ENCODE data around the gene DUOXA2. TPM values are rescaled to one million over a fixed set of nuclear protein-coding genes. Genes with fewer than 3 reads are reported as not detected.

The DUOXA2 gene
- polyA plus RNA-seq, 3 donors from 2014 or later, result not detected

DNA sequence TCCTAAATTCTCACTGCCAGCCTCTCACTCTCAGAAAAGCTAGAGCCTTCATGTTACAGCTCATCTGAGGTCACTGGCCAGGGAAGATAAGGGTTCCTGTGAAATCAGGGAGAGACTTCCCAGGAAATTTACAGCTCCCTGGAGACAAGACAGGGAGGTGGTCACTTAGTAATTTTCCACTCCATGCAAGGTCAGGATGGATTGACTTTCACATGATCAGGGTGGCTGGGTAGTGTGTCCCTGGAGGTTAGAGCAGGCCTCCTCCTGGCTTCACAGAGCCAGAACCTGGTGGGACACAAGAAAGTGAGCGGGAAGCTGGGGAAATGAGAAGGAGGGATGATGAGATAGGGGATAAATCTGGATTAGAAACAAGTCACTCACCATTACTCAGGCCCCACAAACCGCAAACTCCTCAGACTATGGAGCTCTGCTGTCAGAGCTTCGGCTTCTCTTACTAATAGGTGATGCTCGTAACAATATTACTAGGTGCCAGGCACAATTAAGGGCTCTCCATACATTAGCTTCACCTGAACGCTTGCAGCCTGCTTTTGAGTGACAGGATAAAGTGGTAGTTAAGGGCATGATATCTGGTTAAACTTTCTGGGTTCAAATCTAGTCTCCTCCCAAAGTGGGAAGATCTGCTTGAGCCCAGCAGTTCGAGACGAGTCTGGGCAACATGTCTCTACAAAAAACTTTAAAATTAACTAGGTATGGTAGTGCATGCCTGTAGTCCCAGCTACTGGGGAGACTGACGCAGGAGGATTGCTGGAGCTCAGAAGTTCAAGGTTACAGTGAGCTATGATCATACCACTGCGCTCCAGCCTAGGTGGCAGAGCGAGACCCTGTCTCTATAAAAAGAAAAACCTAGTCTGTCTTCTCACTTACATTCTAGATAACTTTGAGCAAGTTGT, 25.1 kb upstream of the DUOXA2 start:
- no peak for DNase-seq
- H3K9me3 Mint-ChIP-seq, result no peaks in the 10 kb centered on the region
- no peaks in the 10 kb centered on the region for H3K4me1 Mint-ChIP-seq
- H3K4me3 Mint-ChIP-seq, result no peak overlapping the region
- H3K36me3 Mint-ChIP-seq, result no peaks in the 10 kb centered on the region
- H3K27ac Mint-ChIP-seq, result no peak overlapping the region
- H3K27me3 Mint-ChIP-seq (ENCODE audit: low read depth in 3 of 3), result peaks cover 0 to 22% (median 16%) of the 10 kb centered on the region in 3 donors

GRCh38 chr15:45089712-45090373, 24.3 kb upstream of the DUOXA2 start:
- DNase-seq, result no peak
- Mint-ChIP-seq H3K4me1 (no peaks in the 10 kb centered on the region), H3K27ac (no peak overlapping the region), H3K27me3 (ENCODE audit: low read depth in 3 of 3) (peaks cover 0 to 22% (median 13%) of the 10 kb centered on the region in 3 donors), H3K9me3 (no peaks in the 10 kb centered on the region), H3K36me3 (no peaks in the 10 kb centered on the region), H3K4me3 (no peak overlapping the region)

DNA sequence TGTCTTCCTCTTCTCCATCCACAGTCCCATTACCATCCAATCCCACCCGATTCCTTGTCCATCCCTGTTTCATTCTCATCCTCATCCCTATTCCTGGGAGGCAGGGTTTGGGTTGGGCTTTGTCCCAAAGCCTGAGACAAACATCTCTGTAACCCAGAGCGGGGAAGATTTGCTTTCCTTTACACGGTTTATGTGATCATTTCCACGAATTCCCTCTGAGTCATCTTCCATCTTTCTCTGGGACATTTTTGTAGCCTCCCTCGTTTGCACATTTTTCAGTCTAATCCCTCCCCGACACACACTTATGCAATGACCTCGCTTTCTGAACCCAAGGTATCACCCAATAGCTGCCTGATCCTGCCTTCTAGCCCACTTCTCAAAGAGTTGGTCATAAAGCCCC, 23.0 kb upstream of the DUOXA2 start:
- Mint-ChIP-seq H3K27me3 (ENCODE audit: low read depth in 3 of 3) (peaks cover 0 to 22% (median 10%) of the 10 kb centered on the region in 3 donors), H3K4me1 (no peaks in the 10 kb centered on the region)

DNA sequence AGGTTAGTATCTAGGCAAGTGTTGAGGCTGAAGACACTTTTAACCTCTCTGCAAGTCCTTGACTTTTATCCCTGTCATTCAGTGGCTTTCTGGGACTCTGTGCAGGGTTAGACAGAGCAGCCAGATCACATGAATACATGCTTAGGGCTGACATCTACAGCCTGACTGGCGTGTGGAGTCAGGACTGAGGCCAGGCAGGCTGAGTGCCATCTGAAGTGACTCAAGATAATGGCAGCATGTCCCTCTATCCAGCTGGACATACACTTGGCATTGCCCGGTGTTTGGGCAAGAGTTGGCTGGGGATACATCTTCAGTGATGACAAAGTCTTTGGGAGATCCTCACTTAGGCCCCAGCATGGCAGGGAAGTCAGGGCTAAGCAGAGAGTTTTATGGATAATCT, 22.6 kb upstream of the DUOXA2 start:
- H3K27me3 Mint-ChIP-seq (ENCODE audit: low read depth in 3 of 3), result peaks cover 0 to 22% (median 10%) of the 10 kb centered on the region in 3 donors
- DNase-seq, result no peak
- H3K36me3 Mint-ChIP-seq, result no peaks in the 10 kb centered on the region
- no peaks in the 10 kb centered on the region for H3K9me3 Mint-ChIP-seq
- no peaks in the 10 kb centered on the region for H3K4me1 Mint-ChIP-seq
- no peak overlapping the region for H3K4me3 Mint-ChIP-seq
- H3K27ac Mint-ChIP-seq, result no peak overlapping the region

More for the DNA sequence above, 23.0 kb upstream of the DUOXA2 start:
- H3K4me3 Mint-ChIP-seq, result no peak overlapping the region
- no peaks in the 10 kb centered on the region for H3K36me3 Mint-ChIP-seq
- no peak overlapping the region for H3K27ac Mint-ChIP-seq
- no peak for DNase-seq
- H3K9me3 Mint-ChIP-seq, result no peaks in the 10 kb centered on the region

DNA sequence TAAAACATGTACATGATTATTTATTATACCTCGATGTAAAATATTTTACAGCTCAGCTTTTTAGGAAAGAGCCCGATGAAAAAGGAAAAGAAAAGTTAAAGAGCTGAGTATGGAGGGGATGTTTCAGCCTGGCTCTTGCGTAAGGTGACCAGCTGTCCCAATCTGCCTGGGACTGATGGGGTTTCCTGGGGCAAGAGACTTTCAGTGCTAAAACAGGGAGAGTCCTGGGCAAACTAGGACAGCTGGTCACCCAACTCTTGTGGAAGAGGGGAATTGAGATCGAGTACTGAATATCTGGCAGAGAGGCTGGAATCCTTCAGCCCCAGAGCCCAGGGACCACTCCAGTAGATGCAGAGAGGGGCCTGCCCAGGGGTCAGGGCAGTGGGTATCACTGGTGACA, 21.1 kb upstream of the DUOXA2 start:
- Mint-ChIP-seq H3K27ac (no peak overlapping the region), H3K4me3 (no peak overlapping the region), H3K27me3 (ENCODE audit: low read depth in 3 of 3) (peaks cover 1 to 16% (median 7%) of the 10 kb centered on the region in 3 donors), H3K36me3 (no peaks in the 10 kb centered on the region), H3K9me3 (no peaks in the 10 kb centered on the region), H3K4me1 (no peaks in the 10 kb centered on the region)
- no peak for DNase-seq

- no peak overlapping the region for H3K4me3 Mint-ChIP-seq
- peaks cover 1 to 18% (median 6%) of the 10 kb centered on the region in 3 donors for H3K27me3 Mint-ChIP-seq (ENCODE audit: low read depth in 3 of 3)
- no peaks in the 10 kb centered on the region for H3K36me3 Mint-ChIP-seq
- DNase-seq, result no peak
- H3K27ac Mint-ChIP-seq, result no peak overlapping the region
- H3K9me3 Mint-ChIP-seq, result no peaks in the 10 kb centered on the region
- H3K4me1 Mint-ChIP-seq, result no peaks in the 10 kb centered on the region
These were observed 20.3 kb upstream of the DUOXA2 start for GRCh38 chr15:45093622-45094357.

- H3K36me3 Mint-ChIP-seq, result no peaks in the 10 kb centered on the region
- H3K27ac Mint-ChIP-seq, result no peak overlapping the region
- DNase-seq, result no peak
- H3K9me3 Mint-ChIP-seq, result no peaks in the 10 kb centered on the region
- no peak overlapping the region for H3K4me3 Mint-ChIP-seq
- no peaks in the 10 kb centered on the region for H3K4me1 Mint-ChIP-seq
- peaks cover 1 to 18% (median 8%) of the 10 kb centered on the region in 3 donors for H3K27me3 Mint-ChIP-seq (ENCODE audit: low read depth in 3 of 3)
These were observed 19.8 kb upstream of the DUOXA2 start for GRCh38 chr15:45094358-45094730.

GRCh38 chr15:45095661-45096060, 18.5 kb upstream of the DUOXA2 start:
- peaks cover 1 to 13% (median 5%) of the 10 kb centered on the region in 3 donors for H3K27me3 Mint-ChIP-seq (ENCODE audit: low read depth in 3 of 3)
- no peak overlapping the region for H3K27ac Mint-ChIP-seq
- no peaks in the 10 kb centered on the region for H3K4me1 Mint-ChIP-seq
- no peak for DNase-seq
- no peaks in the 10 kb centered on the region for H3K9me3 Mint-ChIP-seq
- no peak overlapping the region for H3K4me3 Mint-ChIP-seq
- no peaks in the 10 kb centered on the region for H3K36me3 Mint-ChIP-seq

DNA sequence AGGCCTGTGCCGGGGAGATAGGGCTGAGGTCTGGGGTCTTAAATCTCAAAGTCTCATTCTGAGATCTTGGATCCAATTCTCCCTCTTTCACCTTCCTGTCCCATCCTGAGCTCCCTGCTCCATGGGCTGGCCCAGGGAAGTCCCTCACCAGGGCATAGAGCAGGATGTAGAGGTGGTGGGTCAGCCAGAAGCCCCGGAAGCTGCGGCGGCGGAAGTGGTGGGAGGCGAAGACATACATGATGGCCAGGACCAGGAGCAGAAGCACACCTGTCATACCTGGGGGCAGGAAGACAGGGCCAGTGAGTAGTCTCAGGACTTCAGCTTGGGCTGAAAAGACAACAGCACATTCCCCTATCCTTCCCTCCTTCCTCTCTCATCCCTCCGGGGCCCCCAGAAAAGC, 16.7 kb upstream of the DUOXA2 start:
- Mint-ChIP-seq H3K27ac (no peak overlapping the region), H3K9me3 (no peaks in the 10 kb centered on the region), H3K4me3 (no peak overlapping the region), H3K4me1 (no peaks in the 10 kb centered on the region), H3K36me3 (no peaks in the 10 kb centered on the region), H3K27me3 (ENCODE audit: low read depth in 3 of 3) (peaks cover 1 to 5% (median 2%) of the 10 kb centered on the region in 3 donors)
- no peak for DNase-seq

- no peak for DNase-seq
- Mint-ChIP-seq H3K36me3 (no peaks in the 10 kb centered on the region), H3K4me3 (no peak overlapping the region), H3K4me1 (no peaks in the 10 kb centered on the region), H3K27ac (no peak overlapping the region), H3K9me3 (peaks cover 0 to 2% (median 0%) of the 10 kb centered on the region in 6 donors), H3K27me3 (ENCODE audit: low read depth in 3 of 3) (peaks cover 1 to 7% (median 3%) of the 10 kb centered on the region in 3 donors)
These were observed 14.5 kb upstream of the DUOXA2 start for GRCh38 chr15:45099549-45100165.

GRCh38 chr15:45100884-45101625, 13.1 kb upstream of the DUOXA2 start:
- Mint-ChIP-seq H3K27me3 (ENCODE audit: low read depth in 3 of 3) (peaks cover 3 to 14% (median 3%) of the 10 kb centered on the region in 3 donors), H3K9me3 (peaks cover 0 to 2% (median 0%) of the 10 kb centered on the region in 6 donors), H3K27ac (no peak overlapping the region), H3K36me3 (no peaks in the 10 kb centered on the region), H3K4me3 (no peak overlapping the region), H3K4me1 (no peaks in the 10 kb centered on the region)
- no peak for DNase-seq

- Mint-ChIP-seq H3K27me3 (ENCODE audit: low read depth in 3 of 3) (peaks cover 3 to 19% (median 5%) of the 10 kb centered on the region in 3 donors), H3K27ac (no peak overlapping the region), H3K4me1 (no peaks in the 10 kb centered on the region), H3K4me3 (no peak overlapping the region), H3K36me3 (no peaks in the 10 kb centered on the region), H3K9me3 (peaks cover 0 to 2% (median 0%) of the 10 kb centered on the region in 6 donors)
- no peak for DNase-seq
These were observed 12.4 kb upstream of the DUOXA2 start for GRCh38 chr15:45101749-45102148.

DNA sequence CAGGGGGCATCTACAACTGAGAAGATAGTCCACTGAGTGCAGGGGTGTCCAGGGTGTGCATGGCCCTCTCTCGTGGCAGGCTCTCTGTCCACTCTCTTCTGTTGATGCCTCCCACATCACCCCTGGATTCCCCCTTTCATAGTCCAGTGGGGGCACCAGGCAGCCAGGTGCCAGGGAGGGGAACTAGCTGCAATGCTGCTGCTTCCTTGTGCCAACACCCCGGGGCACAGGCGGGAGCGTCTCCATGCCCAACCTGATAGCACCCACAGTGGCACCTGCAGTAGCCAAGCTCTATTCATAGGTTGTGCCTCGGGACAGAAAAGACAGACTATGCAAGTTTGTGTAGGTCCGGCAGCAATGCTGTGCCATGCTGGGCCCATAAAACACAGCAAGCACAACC, 11.9 kb upstream of the DUOXA2 start:
- no peaks in the 10 kb centered on the region for H3K36me3 Mint-ChIP-seq
- no peaks in the 10 kb centered on the region for H3K4me1 Mint-ChIP-seq
- no peak for DNase-seq
- no peak overlapping the region for H3K4me3 Mint-ChIP-seq
- no peak overlapping the region for H3K27ac Mint-ChIP-seq
- H3K27me3 Mint-ChIP-seq (ENCODE audit: low read depth in 3 of 3), result peaks cover 1 to 19% (median 5%) of the 10 kb centered on the region in 3 donors
- H3K9me3 Mint-ChIP-seq, result peaks cover 0 to 2% (median 0%) of the 10 kb centered on the region in 6 donors

Data from immature natural killer cell (primary cell).